Heart right ventricle (tissue), 16 donors: ENCODE results near the gene IFTAP. TPM values are rescaled to one million over a fixed set of nuclear protein-coding genes. Genes with fewer than 3 reads are reported as not detected.

ENCODE experiments used
- ATAC-seq, 8 donors: fragments of 200-7000 bp; cut with Tn5 transposase; one replicate each; pipeline ENCODE4 v1.9.1; 2020; ENCODE audit warnings: mild to moderate bottlenecking in 8 of 8, moderate library complexity in 8 of 8, moderate number of reproducible peaks in 1 of 8
- DNase-seq, 2 donors: peaks; one replicate each; pipeline ENCODE4 v3.0.0-alpha.2; 2020
- H3K27ac ChIP-seq, 10 donors: fragments of 200-600 bp; sonication (generic) in 2 of 10; one replicate each; pipeline versions ENCODE4 v1.5.0 to v1.8.0; 2020 to 2022; ENCODE audit warnings: mild to moderate bottlenecking in 3 of 10
- H3K27me3 ChIP-seq, 7 donors: fragments of 200-600 bp; one replicate each; pipeline ENCODE4 v1.8.0; 2021 to 2022; ENCODE audit warnings: mild to moderate bottlenecking in 2 of 7
- H3K36me3 ChIP-seq, 9 donors: fragments of 200-600 bp; sonication (generic) in 1 of 9; one replicate each; pipeline versions ENCODE4 v1.5.0 to v1.8.0; 2020 to 2022; ENCODE audit warnings: mild to moderate bottlenecking in 2 of 9
- H3K4me1 ChIP-seq, 9 donors: fragments of 200-600 bp; sonication (generic) in 1 of 9; one replicate each; pipeline versions ENCODE4 v1.5.0 to v1.8.0; 2020 to 2022; ENCODE audit warnings: mild to moderate bottlenecking in 4 of 9
- H3K4me3 ChIP-seq, 10 donors: fragments of 200-600 bp; sonication (generic) in 2 of 10; one replicate each; pipeline versions ENCODE4 v1.5.0 to v1.8.0; 2020 to 2022; ENCODE audit warnings: mild to moderate bottlenecking in 7 of 10, moderate library complexity in 2 of 10
- H3K9me3 ChIP-seq, 11 donors: fragments of 200-600 bp in 10 of 11; sonication (generic) in 2 of 11; one replicate each; pipeline versions ENCODE4 v1.5.0 to v1.8.0; 2013 to 2022; ENCODE audit warnings: mild to moderate bottlenecking in 2 of 11, control low read depth in 1 of 11, moderate library complexity in 1 of 11
- CTCF ChIP-seq, 9 donors: fragments of 200-600 bp; sonication (generic) in 2 of 9; IDR thresholded peaks; one replicate each; pipeline versions ENCODE4 v1.5.0 to v1.8.0; 2021 to 2022; ENCODE audit warnings: antibody characterized with exemption in 9 of 9, mild to moderate bottlenecking in 5 of 9, moderate library complexity in 1 of 9
- WGBS, 2 donors: extraction: QIAGEN DNeasy Blood & Tissue Kit; methylation state at CpG; one replicate each; pipeline ENCODE4 v1.1.7; 2013; ENCODE audit warnings: inconsistent platforms in 1 of 2; 5-methylcytosine and 5-hydroxymethylcytosine counted together
- intact Hi-C, 10 donors: fragments of 100-400 bp; cut with DNase I; formaldehyde crosslinking; loops; one replicate each; pipeline versions ENCODE4 v1.11.1 to v1.14.2; 2022
- polyA plus RNA-seq, 2 donors: library from polyadenylated mRNA; stranded (reverse); fragments of 200-250 nt; gene quantifications; one replicate each; pipeline ENCODE4 v1.2.3, GENCODE V29; 2013
- total RNA-seq, 10 donors: library from RNA; stranded (reverse); fragmentation: NEBNext Ultra II Directional in 3 of 10; extraction: Animal tissue kit (Norgen Biotek cat#: 25700) in 3 of 10; gene quantifications; one replicate each; pipeline versions ENCODE4 v1.2.1 to v1.2.4, GENCODE V29; 2021 to 2023
- donor health status: Arrhythmogenic right ventricular cardiomyopathy.
- donor health status: ischemic (EF 13 %, LVEDD 7.1; RV severe dilation, severe dysfunction).
- donor health status: healthy with polysubstance abuse.
- donor health status: DM: no; HTN: yes; CAD: no.
- donor health status: DM: no; HTN: no; CAD: no.
- donor health status: ischemic (EF 25% LVEDD 6.9; RV normal size, moderate dysfunction).
- donor health status: ischemic (EF 25% LVEDD 5.7; RV mildly dilated, moderate dysfunction).
- donor health status: healthy.
- donor health status: DM: yes; HTN: yes; CAD: no.
- donor health status: Ischemic cardiomyopathy.
- donor health status: ischemic (EF 35%, LVEDD 5.7; RV mildly dilated, moderate dysfunction).
- donor health status: nonischemic (EF 11% LVEDD 7.7; RV severe dilation, severe dysfunction).
- donor health status: DM: yes; HTN: yes; CAD: no.
- donor health status: PGD.
- donor health status: ischemic (EF 29% LVEDD 5.4; RV normal size, mild dysfunction).
- donor health status: nonischemic (EF 23%, LVEDD 6.1; RV moderate dilation, normal function).

IFTAP gene
- total and polyA plus RNA-seq, 12 donors, result 33.8 to 54.6 (median 43.1) TPM

- peaks cover 0 to 11% (median 5%) of the 10 kb centered on the region in 7 donors for H3K27me3 ChIP-seq
- H3K4me3 ChIP-seq, result no peak overlapping the region
- ATAC-seq (no peak), DNase-seq (no peak)
- TF ChIP-seq CTCF (IDR thresholded peaks at IDR 0.05), result no peak
- no peaks in the 10 kb centered on the region for H3K36me3 ChIP-seq
- no peak overlapping the region for H3K27ac ChIP-seq
- intact Hi-C loops, result no loop called here
- H3K9me3 ChIP-seq, result peaks cover 0 to 8% (median 0%) of the 10 kb centered on the region in 11 donors
- H3K4me1 ChIP-seq, result peaks cover 0 to 3% (median 0%) of the 10 kb centered on the region in 9 donors
- 59 to 60% methylated on average over 3 of the region's 3 CpGs for WGBS, 2 donors
Measured at GRCh38 chr11:36583667-36584066, 10.6 kb upstream of the IFTAP start.

GRCh38 chr11:36586543-36586942 is 7.8 kb upstream of the IFTAP start:
- H3K36me3 ChIP-seq, result no peaks in the 10 kb centered on the region
- no peak for ATAC-seq
- H3K27me3 ChIP-seq, result peaks cover 0 to 35% (median 26%) of the 10 kb centered on the region in 7 donors
- TF ChIP-seq CTCF (IDR thresholded peaks at IDR 0.05), result no peak
- peaks cover 0 to 4% (median 0%) of the 10 kb centered on the region in 11 donors for H3K9me3 ChIP-seq
- no peak for DNase-seq
- no peak overlapping the region for H3K4me3 ChIP-seq
- no peak overlapping the region for H3K27ac ChIP-seq
- intact Hi-C loops, result no loop called here
- no peaks in the 10 kb centered on the region for H3K4me1 ChIP-seq

GRCh38 chr11:36588099-36588498 is 6.2 kb upstream of the IFTAP start:
- WGBS, 2 donors, result 39 to 41% methylated on average over 1 of the region's 1 CpG
- ATAC-seq, result no peak

GRCh38 chr11:36590513-36590912 is 3.8 kb upstream of the IFTAP start:
- no peak for ATAC-seq
- Histone ChIP-seq H3K9me3 (no peaks in the 10 kb centered on the region), H3K27ac (no peak overlapping the region), H3K36me3 (no peaks in the 10 kb centered on the region), H3K27me3 (peaks cover 0 to 43% (median 26%) of the 10 kb centered on the region in 7 donors), H3K4me3 (no peak overlapping the region), H3K4me1 (peaks cover 0 to 11% (median 7%) of the 10 kb centered on the region in 9 donors)
- no peak for DNase-seq
- no peak for TF ChIP-seq CTCF (IDR thresholded peaks at IDR 0.05)
- WGBS, 2 donors, result 53 to 55% methylated on average over 4 of the region's 4 CpGs
- intact Hi-C loops, result no loop called here

More at GRCh38 chr11:36588099-36588498, 6.2 kb upstream of the IFTAP start:
- no peaks in the 10 kb centered on the region for H3K36me3 ChIP-seq
- no peaks in the 10 kb centered on the region for H3K9me3 ChIP-seq
- intact Hi-C loops, result no loop called here
- peaks cover 0 to 43% (median 26%) of the 10 kb centered on the region in 7 donors for H3K27me3 ChIP-seq
- DNase-seq, result no peak
- H3K27ac ChIP-seq, result no peak overlapping the region
- no peaks in the 10 kb centered on the region for H3K4me1 ChIP-seq
- H3K4me3 ChIP-seq, result no peak overlapping the region
- TF ChIP-seq CTCF (IDR thresholded peaks at IDR 0.05), result no peak
